Effector memory CD8-positive, alpha-beta T cell (primary cell): ENCODE results near the gene GID8.

Experiments used
- ATAC-seq: fragments of 150-1000 bp; cut with Tn5 transposase; replicated peaks from 2 replicates; pipeline ENCODE4 v1.10.0; 2021; ENCODE audit warnings: mild to moderate bottlenecking, moderate library complexity
- DNase-seq, 3 experiments: peaks; one replicate each; pipeline ENCODE4 v3.0.0; 2021
- H3K27ac Mint-ChIP-seq, 2 donors: one replicate each; pipeline ENCODE4 v1.8.0; 2022; ENCODE audit warnings: mild to moderate bottlenecking in 2 of 2, mixed read lengths in 2 of 2, moderate library complexity in 2 of 2
- H3K27me3 Mint-ChIP-seq, 2 donors: one replicate each; pipeline ENCODE4 v1.8.0; 2022; ENCODE audit warnings: mixed read lengths in 2 of 2
- H3K36me3 Mint-ChIP-seq: one replicate; pipeline ENCODE4 v1.8.0; 2022; ENCODE audit warnings: mild to moderate bottlenecking, moderate library complexity, mixed read lengths; ENCODE audit not compliant: insufficient read depth
- H3K4me1 Mint-ChIP-seq, 2 donors: one replicate each; pipeline ENCODE4 v1.8.0; 2022; ENCODE audit warnings: low read depth in 2 of 2, mixed read lengths in 2 of 2
- H3K4me3 Mint-ChIP-seq, 2 donors: one replicate each; pipeline ENCODE4 v1.8.0; 2022; ENCODE audit warnings: mild to moderate bottlenecking in 2 of 2, mixed read lengths in 2 of 2, moderate library complexity in 2 of 2
- H3K9me3 Mint-ChIP-seq, 2 donors: one replicate each; pipeline ENCODE4 v1.8.0; 2022; ENCODE audit warnings: mixed read lengths in 2 of 2

Gene GID8

DNA sequence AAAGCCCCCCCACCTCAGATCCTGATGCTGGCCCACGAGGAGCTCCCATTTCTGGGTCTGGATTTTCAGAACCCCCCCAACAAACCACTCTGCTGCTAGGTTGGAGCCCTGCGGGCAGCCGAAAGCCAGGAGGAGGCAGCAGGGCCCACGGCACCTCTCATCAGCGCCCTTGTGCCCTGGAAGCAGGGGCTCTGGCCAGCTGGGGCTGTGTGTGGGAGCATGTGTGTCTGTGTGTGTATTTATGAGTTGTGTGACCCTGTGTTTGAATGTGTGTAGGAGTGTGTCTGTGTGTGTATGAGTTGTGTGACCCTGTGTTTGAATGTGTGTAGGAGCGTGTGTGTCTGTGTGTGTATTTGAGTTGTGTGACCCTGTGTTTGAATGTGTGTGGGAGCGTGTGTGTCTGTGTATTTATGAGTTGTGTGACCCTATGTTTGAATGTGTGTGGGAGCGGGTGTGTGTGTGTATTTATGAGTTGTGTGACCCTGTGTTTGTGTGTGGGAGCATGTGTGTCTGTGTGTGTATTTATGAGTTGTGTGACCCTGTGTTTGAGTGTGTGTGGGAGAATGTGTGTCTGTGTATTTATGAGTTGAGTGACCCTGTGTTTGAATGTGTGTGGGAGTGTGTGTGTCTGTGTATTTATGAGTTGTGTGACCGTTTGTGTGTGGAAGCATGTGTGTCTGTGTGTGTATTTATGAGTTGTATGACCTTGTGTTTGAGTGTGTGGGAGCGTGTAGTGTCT lies 33.4 kb downstream of the GID8 start:
- Mint-ChIP-seq H3K4me3 (peak overlapping the region in 1 of 2 donors; percentile 82), H3K27ac (no peak overlapping the region), H3K9me3 (no peaks in the 10 kb centered on the region), H3K36me3 (no peaks in the 10 kb centered on the region), H3K27me3 (peaks cover 43 to 48% of the 10 kb centered on the region in 2 donors), H3K4me1 (peaks cover 9 to 17% of the 10 kb centered on the region in 2 donors)
- ATAC-seq: no peak
- DNase-seq: no peak

DNA sequence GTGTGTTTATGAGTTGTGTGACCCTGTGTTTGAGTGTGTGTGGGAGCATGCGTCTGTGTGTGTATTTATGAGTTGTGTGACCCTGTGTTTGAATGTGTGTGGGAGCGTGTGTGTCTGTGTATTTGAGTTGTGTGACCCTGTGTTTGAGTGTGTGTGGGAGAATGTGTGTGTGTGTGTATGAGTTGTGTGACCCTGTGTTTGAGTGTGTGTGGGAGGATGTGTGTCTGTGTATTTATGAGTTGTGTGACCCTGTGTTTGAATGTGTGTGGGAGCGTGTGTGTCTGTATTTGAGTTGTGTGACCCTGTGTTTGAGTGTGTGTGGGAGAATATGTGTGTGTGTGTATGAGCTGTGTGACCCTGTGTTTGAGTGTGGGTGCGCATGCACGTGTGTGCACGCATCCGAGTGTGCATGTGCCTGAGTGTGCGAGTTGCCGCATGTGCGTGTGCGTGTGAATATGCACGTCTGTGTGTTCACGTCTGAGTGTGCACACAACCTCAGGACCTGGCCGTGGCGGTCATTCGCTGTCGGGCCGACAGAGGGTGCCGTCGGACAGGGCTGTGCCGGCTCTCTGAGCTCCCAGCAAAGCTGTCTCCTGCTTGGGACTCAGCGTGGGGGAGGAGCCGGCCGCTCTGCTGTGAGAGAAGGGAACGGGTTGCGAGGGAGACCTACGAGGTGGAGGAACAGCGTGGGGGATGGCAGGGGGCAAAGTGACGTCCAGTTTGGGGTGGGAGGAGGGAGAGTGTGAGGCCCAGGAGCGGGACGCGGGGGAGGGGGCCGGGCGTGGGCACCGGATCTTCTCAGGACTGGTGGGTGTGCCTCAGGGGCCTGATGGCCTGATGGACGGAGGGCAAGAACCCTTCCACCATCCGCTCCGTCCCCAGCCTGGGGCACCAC lies 34.2 kb downstream of the GID8 start:
- Mint-ChIP-seq H3K4me1 (peaks cover 9 to 19% of the 10 kb centered on the region in 2 donors), H3K9me3 (no peaks in the 10 kb centered on the region), H3K4me3 (peak overlapping the region; percentile 66 to 82), H3K27me3 (peaks cover 46 to 54% of the 10 kb centered on the region in 2 donors), H3K27ac (peak overlapping the region in 1 of 2 donors; percentile 30), H3K36me3 (no peaks in the 10 kb centered on the region)
- DNase-seq: peak; percentile 81 to 86 (median 85)
- peak; percentile 99 for ATAC-seq

- H3K27ac Mint-ChIP-seq: no peak overlapping the region
- peaks cover 4% of the 10 kb centered on the region for H3K36me3 Mint-ChIP-seq
- ATAC-seq (no peak), DNase-seq (no peak)
- peaks cover 15 to 27% of the 10 kb centered on the region in 2 donors for H3K4me1 Mint-ChIP-seq
- H3K27me3 Mint-ChIP-seq: peaks cover 46 to 62% of the 10 kb centered on the region in 2 donors
- no peaks in the 10 kb centered on the region for H3K9me3 Mint-ChIP-seq
- H3K4me3 Mint-ChIP-seq: peak overlapping the region in 1 of 2 donors; percentile 82
These were observed 35.1 kb downstream of the GID8 start for GRCh38 chr20:62972845-62973745.

DNA sequence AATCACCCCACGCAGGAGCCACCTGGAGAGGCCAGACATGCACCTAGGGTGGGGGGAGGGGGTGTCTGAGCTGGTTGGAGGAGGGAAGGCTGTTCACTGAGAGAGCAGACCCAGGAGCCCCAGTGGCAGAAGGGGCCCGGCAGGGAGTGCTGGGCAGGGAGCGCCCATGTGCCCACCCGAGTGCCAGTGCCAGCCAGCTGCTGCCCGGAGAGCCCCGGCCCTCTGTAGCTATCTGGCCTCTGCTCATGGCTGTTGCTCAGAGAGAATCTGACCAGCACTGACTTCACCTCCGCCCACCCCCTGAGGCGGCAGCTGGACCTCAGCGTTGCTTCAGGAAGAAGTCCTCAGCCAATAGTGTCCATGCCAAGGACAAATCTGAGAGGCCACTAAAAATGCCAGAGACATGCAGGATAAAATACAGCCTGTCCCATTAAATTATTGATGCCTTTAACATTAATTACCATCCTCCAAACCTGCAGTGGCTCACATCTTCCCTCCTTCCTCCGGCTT lies 37.4 kb downstream of the GID8 start:
- H3K27me3 Mint-ChIP-seq: peaks cover 56 to 84% of the 10 kb centered on the region in 2 donors
- peaks cover 4% of the 10 kb centered on the region for H3K36me3 Mint-ChIP-seq
- H3K4me3 Mint-ChIP-seq: no peak overlapping the region
- H3K27ac Mint-ChIP-seq: no peak overlapping the region
- H3K9me3 Mint-ChIP-seq: no peaks in the 10 kb centered on the region
- peaks cover 23 to 32% of the 10 kb centered on the region in 2 donors for H3K4me1 Mint-ChIP-seq
- ATAC-seq: no peak
- DNase-seq: no peak

- Mint-ChIP-seq H3K4me3 (peak overlapping the region; percentile 13 to 36), H3K36me3 (peaks cover 4% of the 10 kb centered on the region), H3K9me3 (no peaks in the 10 kb centered on the region), H3K27ac (peak overlapping the region in 1 of 2 donors; percentile 58), H3K4me1 (peaks cover 23 to 33% of the 10 kb centered on the region in 2 donors), H3K27me3 (peaks cover 59 to 87% of the 10 kb centered on the region in 2 donors)
- DNase-seq: no peak
- no peak for ATAC-seq
These were observed 38.0 kb downstream of the GID8 start for GRCh38 chr20:62975812-62976508.

DNA sequence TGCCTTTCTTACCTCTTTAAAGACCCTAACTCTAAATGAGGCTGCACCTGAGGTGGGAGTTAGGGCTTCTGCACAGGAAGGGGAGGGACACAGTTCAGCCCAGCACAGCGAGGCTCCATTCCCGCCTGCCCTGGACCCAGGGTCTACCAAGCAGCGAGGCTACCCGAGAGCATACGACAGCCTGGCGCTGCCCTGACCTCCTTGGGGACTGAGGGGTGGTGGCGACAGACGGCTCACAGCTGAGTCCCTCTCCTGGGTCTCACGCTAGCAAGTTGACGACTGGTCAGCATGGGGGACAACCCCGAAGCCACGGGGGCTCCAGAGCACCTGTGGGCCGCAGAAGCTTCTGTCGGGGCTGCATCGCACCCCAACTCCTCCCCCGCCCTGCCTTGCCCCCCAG lies 38.9 kb downstream of the GID8 start:
- H3K4me1 Mint-ChIP-seq: peaks cover 26 to 35% of the 10 kb centered on the region in 2 donors
- peak overlapping the region in 1 of 2 donors; percentile 78 for H3K4me3 Mint-ChIP-seq
- ATAC-seq (no peak), DNase-seq (no peak)
- peaks cover 59 to 87% of the 10 kb centered on the region in 2 donors for H3K27me3 Mint-ChIP-seq
- peaks cover 4% of the 10 kb centered on the region for H3K36me3 Mint-ChIP-seq
- no peak overlapping the region for H3K27ac Mint-ChIP-seq
- no peaks in the 10 kb centered on the region for H3K9me3 Mint-ChIP-seq

DNA sequence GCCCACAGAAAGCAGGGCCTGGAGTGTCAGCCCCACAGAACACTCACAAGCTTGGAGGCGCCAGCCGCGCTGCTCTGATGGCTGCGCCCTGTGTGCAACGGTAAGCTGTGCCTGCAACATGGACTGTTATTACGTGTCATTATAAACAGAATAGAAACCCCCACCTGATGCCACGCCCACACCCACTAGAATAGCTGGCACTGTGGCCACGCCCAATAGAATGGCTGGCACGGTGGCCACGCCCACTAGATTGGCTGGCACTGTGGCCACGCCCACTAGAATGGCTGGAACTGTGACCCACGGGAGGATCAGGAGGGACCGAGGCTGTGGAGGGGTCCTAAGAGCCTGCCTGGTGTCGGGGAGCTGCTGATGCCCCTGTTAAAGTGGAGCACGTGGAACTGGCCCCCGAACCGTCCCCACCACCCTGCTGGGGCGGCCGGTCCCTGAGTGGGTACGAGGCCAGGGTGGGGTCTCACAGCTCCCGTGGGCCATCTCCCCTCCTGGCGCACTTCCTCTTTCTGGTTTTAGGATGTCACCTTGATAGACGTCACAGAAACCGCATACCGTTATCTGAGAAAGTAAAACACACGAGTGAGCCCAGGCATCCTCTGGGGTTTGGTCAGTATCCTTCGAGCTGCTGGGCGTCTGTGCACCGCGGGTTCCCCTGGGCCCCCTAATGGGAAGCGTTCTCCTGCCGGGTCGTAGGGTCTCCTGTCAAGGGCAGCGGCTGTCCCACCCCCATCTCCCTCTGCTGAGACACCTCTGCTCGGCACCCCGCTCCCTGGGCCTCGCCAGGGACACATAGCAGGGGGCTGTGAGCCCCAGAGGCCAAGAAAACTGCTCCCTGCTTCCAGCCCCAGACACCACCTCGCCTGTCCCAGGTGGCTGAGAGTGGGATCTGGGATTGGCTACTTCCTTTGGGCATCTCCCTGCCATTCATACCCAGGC lies 39.9 kb downstream of the GID8 start:
- peak; percentile 84 to 88 (median 85) for DNase-seq
- peak overlapping the region; percentile 68 to 78 for H3K27ac Mint-ChIP-seq
- ATAC-seq: peak; percentile 79
- H3K27me3 Mint-ChIP-seq: peaks cover 61 to 87% of the 10 kb centered on the region in 2 donors
- peaks cover 4% of the 10 kb centered on the region for H3K36me3 Mint-ChIP-seq
- no peaks in the 10 kb centered on the region for H3K9me3 Mint-ChIP-seq
- H3K4me1 Mint-ChIP-seq: peaks cover 28 to 35% of the 10 kb centered on the region in 2 donors
- H3K4me3 Mint-ChIP-seq: peak overlapping the region; percentile 66 to 78

GRCh38 chr20:62978561-62978943 lies 40.6 kb downstream of the GID8 start:
- Mint-ChIP-seq H3K27me3 (peaks cover 65 to 89% of the 10 kb centered on the region in 2 donors), H3K4me1 (peaks cover 32 to 35% of the 10 kb centered on the region in 2 donors), H3K27ac (peak overlapping the region in 1 of 2 donors; percentile 78), H3K9me3 (no peaks in the 10 kb centered on the region), H3K36me3 (peaks cover 4% of the 10 kb centered on the region), H3K4me3 (peak overlapping the region; percentile 66 to 78)
- ATAC-seq: no peak
- no peak for DNase-seq

- H3K4me3 Mint-ChIP-seq: peak overlapping the region in 1 of 2 donors; percentile 25
- no peak overlapping the region for H3K27ac Mint-ChIP-seq
- ATAC-seq: no peak
- DNase-seq: no peak
- H3K27me3 Mint-ChIP-seq: peaks cover 65 to 89% of the 10 kb centered on the region in 2 donors
- peaks cover 33 to 35% of the 10 kb centered on the region in 2 donors for H3K4me1 Mint-ChIP-seq
- H3K9me3 Mint-ChIP-seq: no peaks in the 10 kb centered on the region
- peaks cover 5% of the 10 kb centered on the region for H3K36me3 Mint-ChIP-seq
These were observed 41.4 kb downstream of the GID8 start for GRCh38 chr20:62979310-62979709.

DNA sequence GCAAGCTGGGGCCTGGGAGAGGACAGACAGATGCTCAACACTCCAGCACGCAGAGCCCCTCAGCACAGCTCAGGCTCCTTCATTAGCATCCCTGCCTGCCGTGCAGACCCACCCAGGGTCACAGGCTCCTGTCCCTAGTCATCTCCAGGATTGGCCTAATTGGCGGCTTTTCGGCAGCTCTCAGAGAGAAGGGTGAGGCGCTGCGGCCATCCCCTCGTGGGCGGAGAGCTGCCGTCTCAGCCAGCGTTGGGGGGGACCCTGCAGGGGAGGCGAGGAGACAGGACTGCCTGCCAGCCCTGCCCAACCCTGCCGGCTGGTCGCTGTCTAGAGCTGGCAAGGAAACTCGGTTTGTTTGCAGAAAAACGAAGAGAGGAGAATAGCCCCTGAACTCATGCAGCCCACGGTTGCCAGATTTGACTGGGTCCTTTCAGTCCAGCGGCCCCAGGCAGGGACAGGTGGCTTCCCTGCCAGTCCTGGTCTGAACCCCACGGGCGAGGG lies 42.0 kb downstream of the GID8 start:
- Mint-ChIP-seq H3K27me3 (peaks cover 65 to 89% of the 10 kb centered on the region in 2 donors), H3K27ac (no peak overlapping the region), H3K4me3 (no peak overlapping the region), H3K36me3 (peaks cover 7% of the 10 kb centered on the region), H3K4me1 (peaks cover 33 to 35% of the 10 kb centered on the region in 2 donors), H3K9me3 (no peaks in the 10 kb centered on the region)
- DNase-seq (no peak), ATAC-seq (no peak)

DNA sequence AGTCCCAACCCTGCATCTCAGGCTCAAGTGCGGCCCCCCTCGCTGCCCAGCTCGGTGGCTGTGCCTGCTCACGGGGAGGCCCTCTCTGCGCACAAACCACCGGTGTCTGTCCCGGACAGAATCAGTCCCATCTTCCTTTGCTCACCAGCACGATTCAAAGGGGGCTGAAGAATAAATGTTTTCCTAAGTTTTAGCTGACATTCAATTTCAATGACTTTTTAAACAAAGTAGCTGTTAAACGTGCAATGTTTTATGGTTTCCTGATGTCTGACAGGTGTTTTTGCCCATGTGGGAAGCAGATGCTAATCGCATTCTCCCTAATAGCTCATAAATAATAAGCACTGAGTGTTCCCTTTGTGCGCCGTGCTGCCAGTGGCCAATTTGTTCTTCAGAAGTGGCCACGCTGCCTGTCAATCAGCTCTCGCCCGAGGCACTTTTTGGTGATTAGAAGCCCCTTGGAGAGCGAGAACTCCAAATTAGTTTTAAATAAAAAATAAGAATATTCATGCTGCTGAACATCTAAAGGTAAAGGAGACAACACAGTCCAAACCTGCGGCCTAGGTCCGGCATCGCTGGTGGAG lies 42.5 kb downstream of the GID8 start:
- DNase-seq: no peak
- ATAC-seq: no peak
- Mint-ChIP-seq H3K27me3 (peaks cover 65 to 92% of the 10 kb centered on the region in 2 donors), H3K4me1 (peaks cover 33 to 35% of the 10 kb centered on the region in 2 donors), H3K27ac (no peak overlapping the region), H3K9me3 (no peaks in the 10 kb centered on the region), H3K36me3 (peaks cover 7% of the 10 kb centered on the region), H3K4me3 (no peak overlapping the region)
